K562 (cell line): ENCODE results near the gene OR5B21.

ENCODE experiments used
- NFIC ChIP-seq: fragments of 450-650 bp; IDR thresholded peaks from 2 replicates; pipeline ENCODE4 v1.6.1; 2017; ENCODE audit warnings: mild to moderate bottlenecking, inconsistent platforms
- ZFX ChIP-seq: sonication (generic); formaldehyde crosslinking; IDR thresholded peaks from 2 replicates; pipeline ENCODE4 v1.8.0; 2022; ENCODE audit warnings: mild to moderate bottlenecking, missing genetic modification reagents, moderate library complexity

GRCh38 chr11:58497951-58498350, 10.0 kb downstream of the OR5B21 start:
- TF ChIP-seq ZFX (CRISPR knock-in tag) (no peak), NFIC (no peak)
